ENCODE measurements around the gene SLC4A2. TPM values are rescaled to one million over a fixed set of nuclear protein-coding genes. Genes with fewer than 3 reads are reported as not detected.

SLC4A2 gene
- total RNA-seq, 6 experiments from 2014 or later = 153 to 188 (median 164) TPM

- no peak for DNase-seq
- Mint-ChIP-seq H3K4me3 (no peak overlapping the region), H3K27ac (no peak overlapping the region), H3K9me3 (no peaks in the 10 kb centered on the region), H3K27me3 (ENCODE audit: insufficient read depth) (peaks cover 2% of the 10 kb centered on the region), H3K36me3 (ENCODE audit: low read depth) (peaks cover 23% of the 10 kb centered on the region), H3K4me1 (ENCODE audit: low read depth) (peaks cover 8% of the 10 kb centered on the region)
- TF ChIP-seq, protein P1, sequence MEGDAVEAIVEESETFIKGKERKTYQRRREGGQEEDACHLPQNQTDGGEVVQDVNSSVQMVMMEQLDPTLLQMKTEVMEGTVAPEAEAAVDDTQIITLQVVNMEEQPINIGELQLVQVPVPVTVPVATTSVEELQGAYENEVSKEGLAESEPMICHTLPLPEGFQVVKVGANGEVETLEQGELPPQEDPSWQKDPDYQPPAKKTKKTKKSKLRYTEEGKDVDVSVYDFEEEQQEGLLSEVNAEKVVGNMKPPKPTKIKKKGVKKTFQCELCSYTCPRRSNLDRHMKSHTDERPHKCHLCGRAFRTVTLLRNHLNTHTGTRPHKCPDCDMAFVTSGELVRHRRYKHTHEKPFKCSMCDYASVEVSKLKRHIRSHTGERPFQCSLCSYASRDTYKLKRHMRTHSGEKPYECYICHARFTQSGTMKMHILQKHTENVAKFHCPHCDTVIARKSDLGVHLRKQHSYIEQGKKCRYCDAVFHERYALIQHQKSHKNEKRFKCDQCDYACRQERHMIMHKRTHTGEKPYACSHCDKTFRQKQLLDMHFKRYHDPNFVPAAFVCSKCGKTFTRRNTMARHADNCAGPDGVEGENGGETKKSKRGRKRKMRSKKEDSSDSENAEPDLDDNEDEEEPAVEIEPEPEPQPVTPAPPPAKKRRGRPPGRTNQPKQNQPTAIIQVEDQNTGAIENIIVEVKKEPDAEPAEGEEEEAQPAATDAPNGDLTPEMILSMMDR (IDR thresholded peaks at IDR 0.05) = no peak
Measured at GRCh38 chr7:151119055-151119415, 59.6 kb downstream of the SLC4A2 start.

- H3K9me3 Mint-ChIP-seq = no peaks in the 10 kb centered on the region
- peaks cover 29% of the 10 kb centered on the region for H3K36me3 Mint-ChIP-seq (ENCODE audit: low read depth)
Measured at GRCh38 chr7:151119902-151120301, 60.5 kb downstream of the SLC4A2 start.

DNA sequence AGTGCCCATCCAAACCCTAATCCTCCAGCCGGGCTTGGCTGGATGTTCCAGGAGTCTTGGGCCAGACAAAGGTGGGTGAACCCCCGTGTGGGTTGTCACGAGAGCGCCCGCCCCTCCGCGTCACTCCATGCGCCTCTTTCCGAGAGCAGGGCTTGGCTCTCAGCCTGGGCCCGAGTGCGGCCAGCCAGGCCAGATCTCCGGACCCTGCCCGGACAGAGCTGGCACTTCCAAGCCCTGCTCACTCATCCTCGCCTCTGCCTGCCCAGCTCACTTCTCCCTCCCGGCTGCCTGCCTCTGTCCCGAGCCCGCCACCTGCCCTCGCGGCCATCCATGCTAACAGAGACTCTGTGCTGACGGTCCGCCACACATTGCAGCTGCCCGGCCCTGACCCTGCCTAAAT lies 61.5 kb downstream of the SLC4A2 start:
- Mint-ChIP-seq H3K4me3 (no peak overlapping the region), H3K27me3 (ENCODE audit: insufficient read depth) (peaks cover 4% of the 10 kb centered on the region), H3K9me3 (no peaks in the 10 kb centered on the region), H3K4me1 (ENCODE audit: low read depth) (peaks cover 8% of the 10 kb centered on the region), H3K36me3 (ENCODE audit: low read depth) (peaks cover 29% of the 10 kb centered on the region), H3K27ac (no peak overlapping the region)
- TF ChIP-seq, protein P1 (IDR thresholded peaks at IDR 0.05) = no peak
- no peak for DNase-seq

More at GRCh38 chr7:151119902-151120301, 60.5 kb downstream of the SLC4A2 start:
- Mint-ChIP-seq H3K4me3 (no peak overlapping the region), H3K27me3 (ENCODE audit: insufficient read depth) (peaks cover 2% of the 10 kb centered on the region), H3K4me1 (ENCODE audit: low read depth) (peaks cover 6% of the 10 kb centered on the region), H3K27ac (no peak overlapping the region)
- TF ChIP-seq, protein P1 (IDR thresholded peaks at IDR 0.05) = no peak
- no peak for DNase-seq

DNA sequence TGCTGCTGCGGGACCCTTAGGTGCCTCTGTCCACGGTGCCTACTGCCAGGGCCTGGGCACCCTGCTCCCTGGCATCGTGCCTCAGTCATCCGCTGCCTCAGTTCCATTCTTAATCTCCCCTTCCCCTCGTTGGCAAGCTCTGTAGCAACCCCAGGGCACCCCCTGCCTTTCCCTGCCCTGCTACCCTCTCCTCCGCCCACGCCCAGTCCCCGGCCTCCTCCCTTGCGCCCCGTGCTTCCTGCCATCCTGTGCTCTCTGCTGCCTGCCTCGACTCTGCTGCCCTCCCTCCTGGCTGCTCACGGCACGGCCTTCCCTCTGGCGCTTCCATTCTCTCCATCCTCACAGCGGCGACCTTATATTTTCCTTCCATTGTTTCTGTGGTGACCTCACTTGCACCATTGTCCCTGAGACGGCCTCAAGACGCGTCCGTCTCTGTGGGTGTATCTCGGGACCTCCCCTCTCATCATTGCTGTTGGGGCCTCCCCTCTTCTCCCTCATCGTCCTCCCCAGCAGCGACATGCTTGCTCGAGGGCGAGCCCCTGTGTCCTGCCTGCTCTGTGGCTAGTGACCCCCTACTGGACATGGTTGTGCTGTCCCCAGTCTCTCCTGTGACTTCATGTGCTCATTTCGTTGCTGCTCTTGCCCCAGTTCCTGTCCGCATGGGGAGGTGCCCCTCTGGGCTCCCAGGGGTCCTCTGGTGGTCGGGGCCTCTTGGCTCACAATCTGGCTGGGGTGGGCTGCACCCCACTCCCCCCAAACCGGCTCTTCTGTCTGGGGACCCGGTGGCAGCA lies 62.2 kb downstream of the SLC4A2 start:
- Mint-ChIP-seq H3K27me3 (ENCODE audit: insufficient read depth) (peaks cover 4% of the 10 kb centered on the region), H3K4me3 (no peak overlapping the region), H3K27ac (peak overlapping the region; percentile 19; the same call in 1 of the 2 replicates), H3K36me3 (ENCODE audit: low read depth) (peaks cover 29% of the 10 kb centered on the region), H3K9me3 (no peaks in the 10 kb centered on the region), H3K4me1 (ENCODE audit: low read depth) (peaks cover 5% of the 10 kb centered on the region; the same call in 1 of the 2 replicates)
- no peak for DNase-seq
- TF ChIP-seq, protein P1 (IDR thresholded peaks at IDR 0.05) = no peak

DNA sequence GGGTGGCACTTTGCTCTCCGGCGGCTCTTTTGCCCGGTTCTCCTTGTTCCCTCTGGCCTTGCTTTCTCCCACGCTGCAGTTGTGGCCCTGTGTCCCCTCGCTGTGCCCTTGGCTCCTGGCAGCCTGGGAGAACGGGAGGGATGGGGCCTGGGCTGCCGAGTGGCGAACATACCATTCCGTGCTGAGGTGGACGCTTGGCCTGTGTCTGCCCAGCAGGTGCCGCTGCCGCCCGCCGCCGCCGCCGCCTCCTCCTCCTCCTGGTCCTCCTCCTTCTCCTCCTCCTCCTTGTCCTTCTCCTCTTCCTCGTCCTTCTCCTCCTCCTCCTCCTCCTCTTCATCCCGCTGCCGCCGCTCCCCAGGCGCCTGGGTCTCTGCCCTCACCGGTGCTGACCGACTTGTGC lies 62.9 kb downstream of the SLC4A2 start:
- Mint-ChIP-seq H3K4me3 (no peak overlapping the region), H3K4me1 (ENCODE audit: low read depth) (peaks cover 5% of the 10 kb centered on the region; the same call in 1 of the 2 replicates), H3K27ac (no peak overlapping the region), H3K27me3 (ENCODE audit: insufficient read depth) (peaks cover 5% of the 10 kb centered on the region), H3K9me3 (no peaks in the 10 kb centered on the region), H3K36me3 (ENCODE audit: low read depth) (peaks cover 29% of the 10 kb centered on the region)
- no peak for DNase-seq
- TF ChIP-seq, protein P1 (IDR thresholded peaks at IDR 0.05) = no peak

Measured in HFFc6 (cell line).